MG63 (cell line): ENCODE results near the gene MAP3K5. TPM values are rescaled to one million over a fixed set of nuclear protein-coding genes. Genes with fewer than 3 reads are reported as not detected.

Experiments
- DNase-seq: peaks from one replicate; pipeline ENCODE4 v3.0.0-alpha.2; 2020
- H3K27me3 ChIP-seq: fragments of 250-450 bp; sonication (Bioruptor Pico); 2 replicates; pipeline ENCODE4 v1.5.1; 2020; ENCODE audit warnings: mild to moderate bottlenecking, moderate library complexity
- H3K36me3 ChIP-seq: fragments of 250-450 bp; sonication (Bioruptor Pico); 2 replicates; pipeline ENCODE4 v1.5.1; 2020; ENCODE audit warnings: mild to moderate bottlenecking, moderate library complexity
- H3K4me3 ChIP-seq: fragments of 250-450 bp; sonication (Bioruptor Pico); 2 replicates; pipeline ENCODE4 v1.5.1; 2020; ENCODE audit warnings: mild to moderate bottlenecking, moderate library complexity
- H3K9me3 ChIP-seq: fragments of 250-450 bp; sonication (Bioruptor Pico); 2 replicates; pipeline ENCODE4 v1.5.1; 2020; ENCODE audit warnings: mild to moderate bottlenecking, moderate library complexity
- total RNA-seq: library from RNA; depleted of rRNA; stranded (reverse); fragments of >200 nt; shearing (Covaris generic); gene quantifications from 2 replicates; pipeline ENCODE4 v1.2.3, GENCODE V29; 2014; ENCODE audit warnings: low replicate concordance

MAP3K5 gene
- total RNA-seq, 1 experiment from 2014 or later: 5.7 TPM

DNA sequence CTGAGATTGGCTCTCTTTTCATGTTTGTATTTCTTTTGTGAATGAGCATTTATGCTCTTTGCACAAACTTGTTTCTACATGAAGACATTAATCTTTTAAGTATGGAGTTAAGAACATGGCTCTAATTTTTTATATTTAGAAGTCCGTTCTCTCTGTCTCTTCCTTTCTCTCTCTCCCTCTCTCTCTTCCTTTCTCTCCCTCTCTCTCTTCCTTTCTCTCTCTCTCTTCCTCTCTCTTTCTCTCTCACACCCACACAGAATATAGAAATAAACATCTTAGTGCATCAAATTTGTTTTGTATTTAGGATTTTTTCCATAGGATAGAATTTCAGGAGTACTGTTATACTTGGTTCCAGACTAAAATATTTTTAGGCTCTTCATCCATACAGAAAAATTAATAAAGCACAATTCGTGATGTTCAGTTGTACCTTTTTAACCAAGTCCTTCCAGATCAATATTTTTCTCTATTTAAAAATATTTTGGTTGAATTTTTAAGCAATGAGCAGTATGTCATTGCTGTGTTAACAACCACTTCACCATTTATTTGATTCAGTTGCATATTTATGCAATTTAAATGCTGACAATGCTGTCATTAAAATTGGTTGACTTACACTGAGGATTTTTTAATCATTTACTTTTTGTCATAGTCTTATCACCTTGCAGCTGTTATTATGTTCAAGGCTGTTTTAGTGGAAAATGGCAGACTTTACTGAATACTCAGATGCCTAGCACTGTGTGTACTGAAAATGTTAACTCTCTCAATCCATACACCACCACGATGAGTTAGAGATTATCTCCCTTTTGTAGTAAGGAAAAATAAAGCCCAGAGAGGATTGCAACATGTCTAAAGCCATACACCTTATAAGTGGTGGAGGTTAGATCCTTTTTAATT is 129.7 kb downstream of the MAP3K5 start:
- no peaks in the 10 kb centered on the region for H3K36me3 ChIP-seq
- H3K9me3 ChIP-seq: no peaks in the 10 kb centered on the region
- no peak overlapping the region for H3K4me3 ChIP-seq
- H3K27me3 ChIP-seq: no peaks in the 10 kb centered on the region
- DNase-seq: no peak

GRCh38 chr6:136660727-136661126 is 131.6 kb downstream of the MAP3K5 start:
- no peak for DNase-seq
- Histone ChIP-seq H3K4me3 (no peak overlapping the region), H3K9me3 (no peaks in the 10 kb centered on the region), H3K36me3 (no peaks in the 10 kb centered on the region; the same call in 1 of the 2 replicates), H3K27me3 (no peaks in the 10 kb centered on the region)

GRCh38 chr6:136659991-136660499 is 132.2 kb downstream of the MAP3K5 start:
- H3K27me3 ChIP-seq: no peaks in the 10 kb centered on the region
- no peaks in the 10 kb centered on the region; the same call in none of the 2 replicates for H3K36me3 ChIP-seq
- no peak overlapping the region for H3K4me3 ChIP-seq
- no peak for DNase-seq
- H3K9me3 ChIP-seq: no peaks in the 10 kb centered on the region

GRCh38 chr6:136658711-136659110 is 133.6 kb downstream of the MAP3K5 start:
- Histone ChIP-seq H3K9me3 (no peaks in the 10 kb centered on the region), H3K4me3 (no peak overlapping the region), H3K27me3 (no peaks in the 10 kb centered on the region), H3K36me3 (peaks cover 2% of the 10 kb centered on the region)
- DNase-seq: no peak

DNA sequence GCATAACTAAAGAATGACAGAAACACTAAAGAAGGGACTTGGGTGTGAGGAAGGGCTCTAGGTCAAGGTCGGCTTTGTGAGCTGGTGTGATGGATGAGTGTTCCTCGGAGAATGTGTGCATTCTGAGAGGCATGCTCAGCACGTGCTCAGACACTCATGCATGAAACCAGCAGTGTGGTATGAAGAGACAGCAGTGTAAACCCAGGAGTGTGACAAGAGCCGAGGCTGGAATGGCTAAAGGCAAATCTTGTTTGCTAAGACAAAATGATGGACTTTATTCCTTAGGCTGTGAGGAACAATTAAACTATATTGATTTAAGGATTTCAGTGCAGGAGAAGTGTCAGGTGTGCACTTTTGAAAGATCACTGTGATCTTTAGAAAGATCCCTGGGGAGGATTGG is 134.6 kb downstream of the MAP3K5 start:
- Histone ChIP-seq H3K9me3 (no peaks in the 10 kb centered on the region), H3K36me3 (peaks cover 2% of the 10 kb centered on the region), H3K27me3 (no peaks in the 10 kb centered on the region), H3K4me3 (no peak overlapping the region)
- DNase-seq: no peak

GRCh38 chr6:136656121-136656520 is 136.2 kb downstream of the MAP3K5 start:
- Histone ChIP-seq H3K9me3 (no peaks in the 10 kb centered on the region), H3K4me3 (no peak overlapping the region), H3K27me3 (no peaks in the 10 kb centered on the region), H3K36me3 (peaks cover 2% of the 10 kb centered on the region)
- DNase-seq: no peak

DNA sequence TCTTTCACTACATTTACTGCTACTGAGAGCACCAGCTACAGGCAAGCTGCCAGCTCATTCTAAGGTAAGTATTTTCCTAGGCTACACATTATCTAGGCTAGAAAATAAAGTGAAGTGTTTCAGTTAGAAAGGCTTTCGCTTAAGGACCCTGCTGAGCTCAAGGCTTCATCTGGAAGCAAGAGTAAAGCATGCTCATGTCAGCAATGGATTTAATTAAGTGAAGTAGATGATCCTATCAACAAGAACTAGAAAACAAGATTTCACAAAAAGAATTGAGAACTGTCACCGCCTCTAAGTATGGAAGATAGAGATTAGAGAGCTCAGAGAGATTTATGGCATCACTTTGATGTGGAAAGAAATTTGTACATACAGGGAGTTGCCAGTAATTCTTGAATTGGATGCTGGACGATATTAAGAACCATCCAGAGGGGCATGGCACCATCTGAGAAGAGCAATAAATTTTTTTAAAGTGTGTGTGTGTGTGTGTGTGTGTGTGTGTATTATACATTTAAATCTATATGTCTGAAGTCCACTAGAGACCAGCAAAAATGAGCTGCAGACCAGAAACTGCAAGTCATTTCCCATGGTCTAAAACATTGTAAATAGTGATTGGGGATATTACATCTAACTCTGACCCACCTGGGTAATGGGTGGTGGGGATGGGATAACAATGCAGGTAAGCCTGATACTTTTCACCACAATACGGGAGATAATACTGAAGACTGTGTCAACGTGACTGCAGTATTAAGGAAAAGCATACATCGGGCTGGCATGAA is 136.8 kb downstream of the MAP3K5 start:
- Histone ChIP-seq H3K36me3 (peaks cover 2% of the 10 kb centered on the region), H3K4me3 (no peak overlapping the region), H3K9me3 (no peaks in the 10 kb centered on the region), H3K27me3 (no peaks in the 10 kb centered on the region)
- DNase-seq: no peak

DNA sequence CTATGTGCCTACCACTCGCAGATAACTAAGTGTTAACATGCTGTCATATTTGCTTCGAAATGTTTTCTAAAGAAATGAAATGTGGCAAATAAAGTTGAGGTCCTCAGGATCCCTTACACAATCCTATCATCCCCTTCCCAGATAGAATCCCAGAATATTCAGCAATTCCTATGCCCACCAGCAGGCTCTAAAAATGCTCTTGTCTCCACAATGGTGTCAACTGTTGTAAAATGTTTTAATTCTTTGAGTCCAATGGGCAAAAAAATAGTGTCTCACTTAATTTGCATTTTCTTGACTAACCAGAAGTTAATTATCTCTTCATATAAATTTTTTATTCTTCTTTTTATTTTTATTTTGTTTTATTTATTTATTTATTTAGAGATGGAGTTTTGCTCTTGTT is 138.2 kb downstream of the MAP3K5 start:
- Histone ChIP-seq H3K36me3 (peaks cover 2% of the 10 kb centered on the region), H3K9me3 (no peaks in the 10 kb centered on the region), H3K4me3 (no peak overlapping the region), H3K27me3 (no peaks in the 10 kb centered on the region)
- no peak for DNase-seq

GRCh38 chr6:136652656-136653055 is 139.6 kb downstream of the MAP3K5 start:
- Histone ChIP-seq H3K4me3 (no peak overlapping the region), H3K36me3 (peaks cover 2% of the 10 kb centered on the region), H3K27me3 (no peaks in the 10 kb centered on the region), H3K9me3 (no peaks in the 10 kb centered on the region)
- no peak for DNase-seq

DNA sequence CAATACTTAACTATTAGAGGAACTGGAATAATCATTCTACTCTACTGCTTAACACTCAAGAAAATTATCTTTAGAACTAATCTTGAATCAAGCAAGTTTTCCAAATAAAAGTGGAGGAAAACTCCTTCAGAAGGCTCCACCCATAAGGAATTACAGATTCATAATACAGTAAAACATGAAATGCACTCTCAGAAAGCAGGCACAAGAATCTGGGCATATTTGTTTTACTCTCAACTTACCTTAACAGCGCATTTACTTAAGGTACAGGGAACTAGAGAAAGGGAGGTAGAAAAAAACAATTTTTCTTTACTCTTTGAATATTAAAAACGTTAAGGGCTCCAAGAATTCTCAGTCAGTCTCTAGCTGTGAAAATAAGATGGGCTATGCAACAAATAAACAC is 140.3 kb downstream of the MAP3K5 start:
- Histone ChIP-seq H3K9me3 (no peaks in the 10 kb centered on the region), H3K4me3 (no peak overlapping the region)

DNA sequence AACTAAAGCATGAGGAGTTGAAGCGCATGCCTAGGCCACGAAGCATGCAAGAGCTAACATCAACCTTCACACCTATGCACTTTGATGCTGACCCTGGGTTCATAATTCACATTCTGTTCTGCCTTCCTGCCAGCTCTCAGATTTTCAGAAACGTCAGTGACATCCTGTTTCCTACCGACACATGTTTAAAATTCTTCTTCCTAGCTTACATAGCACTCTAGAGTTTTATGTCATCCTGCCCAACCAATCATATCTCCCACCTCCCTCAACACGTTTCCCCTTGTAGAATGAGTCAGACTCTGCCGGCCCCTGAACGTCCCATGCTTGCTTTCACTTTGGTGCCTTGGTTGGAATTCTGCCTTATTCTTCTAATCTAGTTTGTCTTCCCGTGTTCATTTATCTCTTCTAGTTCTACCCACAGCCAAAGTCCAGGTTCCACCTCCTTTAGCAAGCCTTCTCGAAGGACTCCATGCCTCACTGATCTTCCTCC is 144.9 kb downstream of the MAP3K5 start:
- Histone ChIP-seq H3K27me3 (no peaks in the 10 kb centered on the region), H3K4me3 (no peak overlapping the region)
- no peak for DNase-seq

More for the DNA sequence above, 140.3 kb downstream of the MAP3K5 start:
- no peak for DNase-seq
- Histone ChIP-seq H3K27me3 (no peaks in the 10 kb centered on the region), H3K36me3 (peaks cover 2% of the 10 kb centered on the region)

DNA sequence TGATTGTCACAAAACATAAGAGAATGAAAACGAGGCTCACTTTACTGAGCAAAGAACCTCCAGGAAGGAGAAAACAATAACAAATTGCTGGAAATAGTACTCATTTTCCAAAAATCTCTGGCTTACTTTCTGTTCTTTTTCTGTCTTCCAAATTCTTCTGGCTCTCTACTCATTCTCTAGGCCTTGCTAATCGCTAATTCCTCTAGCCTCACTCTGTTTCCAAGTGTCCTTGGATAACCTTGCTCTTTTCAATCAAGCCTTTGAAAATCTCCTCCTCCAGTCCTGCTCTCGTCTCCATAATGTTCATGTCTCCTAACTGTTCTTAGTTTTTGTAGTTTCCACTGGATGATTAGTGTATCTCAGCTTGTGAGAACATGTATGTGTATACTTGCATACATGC is 145.9 kb downstream of the MAP3K5 start:
- Histone ChIP-seq H3K36me3 (no peaks in the 10 kb centered on the region), H3K9me3 (no peaks in the 10 kb centered on the region), H3K27me3 (no peaks in the 10 kb centered on the region), H3K4me3 (no peak overlapping the region)
- no peak for DNase-seq

More for the DNA sequence above, 144.9 kb downstream of the MAP3K5 start:
- Histone ChIP-seq H3K36me3 (no peaks in the 10 kb centered on the region; the same call in 1 of the 2 replicates), H3K9me3 (no peaks in the 10 kb centered on the region)

- Histone ChIP-seq H3K9me3 (no peaks in the 10 kb centered on the region), H3K27me3 (no peaks in the 10 kb centered on the region), H3K4me3 (no peak overlapping the region), H3K36me3 (no peaks in the 10 kb centered on the region)
- no peak for DNase-seq
Observed at GRCh38 chr6:136644597-136644952, 147.7 kb downstream of the MAP3K5 start.

DNA sequence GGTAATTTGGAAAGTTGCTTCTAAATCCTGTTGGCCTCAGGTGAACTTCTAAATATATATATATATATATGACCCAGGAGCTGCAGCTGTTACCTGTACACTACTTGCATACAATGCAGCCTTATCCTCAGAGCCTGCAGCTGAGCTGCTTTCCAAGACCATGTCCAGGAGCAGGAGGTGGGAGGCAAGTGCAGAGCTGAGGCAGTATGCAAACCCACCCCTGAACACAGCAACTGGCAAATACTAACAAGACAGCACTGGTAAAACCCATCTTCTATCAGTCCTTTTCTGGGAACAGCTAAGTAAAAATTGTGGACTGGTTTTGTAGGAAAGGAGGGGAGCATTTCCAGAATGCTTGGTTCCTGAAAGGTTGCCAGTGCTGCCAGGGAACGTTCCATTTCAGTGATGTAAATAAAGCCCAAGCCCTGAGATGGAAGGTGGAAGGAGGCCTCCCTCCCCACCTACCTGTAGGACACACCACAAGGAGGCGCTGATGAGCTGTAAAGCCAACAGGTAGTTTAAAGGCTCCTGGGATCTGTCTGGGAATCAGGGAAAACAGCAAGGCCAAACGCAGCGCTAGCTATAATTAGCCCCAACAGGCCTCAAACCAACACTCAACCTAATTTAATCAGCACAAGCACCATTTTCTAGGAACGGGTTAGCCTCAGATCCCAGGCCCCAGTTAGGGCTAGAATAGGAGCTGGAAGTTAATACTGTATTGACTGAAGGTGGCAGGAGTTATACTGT is 148.3 kb downstream of the MAP3K5 start:
- Histone ChIP-seq H3K36me3 (no peaks in the 10 kb centered on the region), H3K4me3 (no peak overlapping the region), H3K27me3 (no peaks in the 10 kb centered on the region), H3K9me3 (no peaks in the 10 kb centered on the region)
- DNase-seq: peak; percentile 70

DNA sequence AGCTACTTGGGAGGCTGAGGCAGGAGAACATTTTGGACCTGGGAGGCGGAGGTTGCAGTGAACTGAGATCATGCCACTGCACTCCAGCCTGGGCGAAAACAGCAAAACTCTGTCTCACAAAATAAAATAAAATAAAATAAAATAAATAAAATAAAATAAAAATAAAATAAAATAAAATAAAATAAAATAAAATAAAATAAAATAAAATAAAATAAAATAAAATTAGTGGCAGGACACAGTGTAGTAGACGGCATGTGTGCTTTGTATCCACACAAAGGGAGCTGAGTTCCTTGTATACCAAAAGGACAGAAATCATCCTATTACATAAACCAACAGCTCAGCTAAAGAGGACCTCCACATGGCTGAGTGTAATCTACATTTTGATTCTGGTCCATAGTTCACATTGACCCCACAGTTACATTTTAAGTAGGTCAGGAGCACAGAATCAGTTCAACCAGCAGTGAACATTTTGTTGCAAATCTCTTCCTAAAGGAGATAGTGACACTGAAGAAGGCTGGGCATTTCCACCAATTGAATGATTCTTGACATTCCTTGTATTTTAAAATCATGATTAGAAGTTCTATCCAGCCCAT is 150.3 kb downstream of the MAP3K5 start:
- no peak overlapping the region for H3K4me3 ChIP-seq
- no peaks in the 10 kb centered on the region for H3K9me3 ChIP-seq
- no peaks in the 10 kb centered on the region for H3K27me3 ChIP-seq
- DNase-seq: no peak
- peaks cover under 1% of the 10 kb centered on the region for H3K36me3 ChIP-seq

DNA sequence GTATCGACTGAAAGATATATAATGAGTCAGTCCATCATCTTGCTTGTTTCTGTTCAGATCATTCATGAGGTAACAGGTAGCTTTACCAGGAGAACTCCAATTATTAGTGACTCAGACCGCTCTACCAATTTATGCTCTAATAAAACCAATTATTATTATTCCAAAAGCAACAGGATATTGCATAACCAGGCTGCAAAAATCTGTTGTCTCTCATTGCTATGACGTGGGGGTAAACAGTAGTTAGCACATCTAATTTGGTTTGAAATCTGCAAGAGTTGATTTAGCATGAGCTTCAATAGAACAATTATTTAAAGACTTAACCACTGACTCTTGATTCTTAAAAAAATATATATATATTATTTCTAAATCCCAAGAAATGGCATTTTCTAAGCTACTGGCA is 151.1 kb downstream of the MAP3K5 start:
- Histone ChIP-seq H3K4me3 (no peak overlapping the region), H3K36me3 (peaks cover 6% of the 10 kb centered on the region)

More for the DNA sequence above, 151.1 kb downstream of the MAP3K5 start:
- Histone ChIP-seq H3K27me3 (no peaks in the 10 kb centered on the region), H3K9me3 (no peaks in the 10 kb centered on the region)
- DNase-seq: no peak
